ENCODE results near the gene C9orf85. TPM values are rescaled to one million over a fixed set of nuclear protein-coding genes. Genes with fewer than 3 reads are reported as not detected.

The C9orf85 gene
- total and polyA plus RNA-seq, 7 donors = 8.8 to 40.0 (median 13.3) TPM

GRCh38 chr9:71908825-71909224, 2.6 kb upstream of the C9orf85 start:
- 41 to 56% methylated on average over 1 of the region's 1 CpG for WGBS, 2 donors
- Histone ChIP-seq H3K4me3 (peak overlapping the region in 2 of 4 donors; percentile 84 to 98), H3K27me3 (no peaks in the 10 kb centered on the region), H3K27ac (peak overlapping the region in 2 of 4 donors; percentile 92 to 97), H3K4me1 (peaks cover 0 to 34% (median 27%) of the 10 kb centered on the region in 4 donors), H3K9me3 (no peaks in the 10 kb centered on the region), H3K36me3 (no peaks in the 10 kb centered on the region)
- intact Hi-C loops (cut with DNase I) = no loop called here
- TF ChIP-seq CTCF (IDR thresholded peaks at IDR 0.05) (no peak), EP300 (IDR thresholded peaks at IDR 0.05) (no peak), POLR2AphosphoS5 (IDR thresholded peaks at IDR 0.05) (no peak), POLR2A (IDR thresholded peaks at IDR 0.05) (no peak)
- no peak for DNase-seq

- no peaks in the 10 kb centered on the region for H3K36me3 ChIP-seq
- intact Hi-C loops (cut with DNase I) = loop anchor here (2.0 to 10.0 kb wide), 2 partner anchors 141 to 1165 kb away; partner anchors contain the start of gene CEMIP2
- H3K27ac ChIP-seq = peak overlapping the region; percentile 92 to 97 (median 96)
- WGBS, 2 donors = 0 to 1% methylated on average over 47 of the region's 47 CpGs
- H3K27me3 ChIP-seq = no peaks in the 10 kb centered on the region
- peak; percentile 79 for DNase-seq
- TF ChIP-seq CTCF (IDR thresholded peaks at IDR 0.05) = no peak
- H3K4me3 ChIP-seq = peak overlapping the region; percentile 83 to 98 (median 90)
- peaks cover 0 to 34% (median 27%) of the 10 kb centered on the region in 4 donors for H3K4me1 ChIP-seq
- no peaks in the 10 kb centered on the region for H3K9me3 ChIP-seq
These were observed 1.4 kb upstream of the C9orf85 start for GRCh38 chr9:71909887-71910649.

- WGBS, 2 donors = 0% methylated on average over 56 of the region's 56 CpGs
- Histone ChIP-seq H3K4me3 (peak overlapping the region; percentile 83 to 98 (median 90)), H3K27me3 (no peaks in the 10 kb centered on the region), H3K27ac (peak overlapping the region; percentile 92 to 97 (median 96)), H3K9me3 (no peaks in the 10 kb centered on the region), H3K36me3 (no peaks in the 10 kb centered on the region), H3K4me1 (peaks cover 0 to 34% (median 27%) of the 10 kb centered on the region in 4 donors)
- no peak for DNase-seq
- intact Hi-C loops (cut with DNase I) = loop anchor here (2.0 to 10.0 kb wide), 2 partner anchors 142 to 1164 kb away; partner anchors contain the start of gene CEMIP2
- TF ChIP-seq POLR2A (IDR thresholded peaks at IDR 0.05) (no peak), CTCF (IDR thresholded peaks at IDR 0.05) (no peak), POLR2AphosphoS5 (IDR thresholded peaks at IDR 0.05) (no peak), EP300 (IDR thresholded peaks at IDR 0.05) (no peak)
These were observed 784 bp upstream of the C9orf85 start for GRCh38 chr9:71910650-71911060.

- Histone ChIP-seq H3K27ac (peak overlapping the region; percentile 92 to 97 (median 96)), H3K4me3 (peak overlapping the region; percentile 83 to 98 (median 90)), H3K36me3 (no peaks in the 10 kb centered on the region), H3K9me3 (no peaks in the 10 kb centered on the region), H3K27me3 (no peaks in the 10 kb centered on the region), H3K4me1 (peaks cover 0 to 34% (median 27%) of the 10 kb centered on the region in 4 donors)
- TF ChIP-seq POLR2AphosphoS5 (IDR thresholded peaks at IDR 0.05) (no peak), EP300 (IDR thresholded peaks at IDR 0.05) (no peak), CTCF (IDR thresholded peaks at IDR 0.05) (no peak), POLR2A (IDR thresholded peaks at IDR 0.05) (no peak)
- 1% methylated on average over 9 of the region's 9 CpGs for WGBS, 2 donors
- no peak for DNase-seq
- intact Hi-C loops (cut with DNase I) = loop anchor here (2.0 to 10.0 kb wide), 2 partner anchors 143 to 1163 kb away; partner anchors contain the start of gene CEMIP2
These were observed 483 bp downstream of the C9orf85 start for GRCh38 chr9:71911908-71912335.
